Left forelimb (tissue), 1 donor: ENCODE results near the gene CLTC.
"Not testable (repeated sequence)": the region's sequence is repeated elsewhere in the genome, so short reads cannot be mapped to it uniquely, and the experiment has no call there.

Experiments used
- DNase-seq: peaks from one replicate; pipeline ENCODE4 v3.0.0-alpha.2; 2018; ENCODE audit warnings: low spot score

CLTC gene

DNA sequence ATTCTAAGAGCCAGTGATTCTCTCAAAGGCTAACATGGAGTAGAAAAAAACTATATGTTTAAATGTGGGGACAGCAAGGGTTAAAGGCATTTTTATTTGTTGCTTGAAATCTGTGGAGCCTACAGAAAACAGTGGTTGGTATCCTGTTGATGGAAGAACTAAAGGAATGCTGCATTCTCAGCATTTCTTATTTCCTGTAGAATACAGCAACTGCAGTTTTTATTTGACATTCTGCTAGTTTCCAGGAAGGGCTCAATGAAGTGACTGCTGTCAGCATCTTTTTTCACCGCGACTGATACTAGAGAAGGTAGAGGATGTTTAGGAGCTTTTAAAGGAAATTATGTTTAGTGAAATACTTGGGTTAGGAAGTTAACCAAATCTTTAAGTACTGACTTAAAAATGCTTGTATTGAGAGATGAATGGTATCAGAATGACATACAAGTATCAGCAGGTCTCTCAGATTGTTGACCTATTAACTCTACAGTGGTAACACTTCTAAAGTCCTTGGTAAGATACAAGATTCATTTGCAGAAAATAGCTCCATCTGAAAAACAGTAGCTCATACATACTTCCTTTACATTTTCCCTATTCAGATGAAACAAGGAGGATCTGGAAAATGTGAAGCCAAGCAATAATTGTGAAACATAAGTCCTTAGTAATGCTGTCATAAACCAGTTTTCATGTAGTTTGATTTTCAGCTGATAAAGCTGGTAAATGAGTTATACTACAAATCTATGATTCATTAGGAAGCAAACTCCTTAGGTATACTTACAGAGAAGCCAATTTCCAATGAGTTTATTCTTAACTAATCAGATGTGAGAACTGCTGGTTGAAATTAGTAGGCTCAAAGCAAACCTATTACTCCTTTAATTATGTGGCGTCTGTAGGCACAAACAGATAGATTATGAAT, 15.2 kb downstream of the CLTC start:
- DNase-seq, result no peak

DNA sequence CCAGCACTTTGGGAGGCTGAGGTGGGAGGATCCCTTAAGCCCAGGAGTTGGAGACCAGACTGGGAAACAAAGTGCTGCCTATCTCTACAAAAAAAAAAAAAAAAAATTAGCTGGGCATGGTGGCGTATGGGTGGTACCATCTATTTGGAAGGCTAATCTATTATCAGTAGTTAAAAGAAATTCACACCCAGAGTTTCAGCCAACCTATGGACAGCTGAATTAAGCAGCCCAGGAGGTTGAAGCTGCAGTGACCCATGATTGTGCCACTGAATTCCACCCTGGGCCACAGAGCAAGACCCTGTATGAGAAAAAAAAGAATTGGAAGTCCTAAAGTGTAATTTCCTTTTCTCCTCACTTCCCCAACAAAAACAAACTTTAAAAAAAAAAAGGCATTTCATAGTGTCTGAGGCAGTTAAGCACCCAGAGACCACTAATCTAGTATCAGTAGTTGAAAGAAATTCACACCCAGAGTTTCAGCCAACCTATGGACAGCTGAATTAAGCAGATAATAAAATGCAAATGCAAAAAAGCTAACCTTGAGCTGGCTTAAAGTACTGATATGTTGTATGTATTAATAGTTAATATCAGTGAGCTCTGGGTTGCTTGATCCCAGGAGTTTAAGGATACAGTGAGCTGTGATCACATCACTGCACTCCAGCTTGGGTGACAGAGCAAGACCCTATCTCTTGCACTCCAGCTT, 18.1 kb downstream of the CLTC start:
- no peak for DNase-seq

DNA sequence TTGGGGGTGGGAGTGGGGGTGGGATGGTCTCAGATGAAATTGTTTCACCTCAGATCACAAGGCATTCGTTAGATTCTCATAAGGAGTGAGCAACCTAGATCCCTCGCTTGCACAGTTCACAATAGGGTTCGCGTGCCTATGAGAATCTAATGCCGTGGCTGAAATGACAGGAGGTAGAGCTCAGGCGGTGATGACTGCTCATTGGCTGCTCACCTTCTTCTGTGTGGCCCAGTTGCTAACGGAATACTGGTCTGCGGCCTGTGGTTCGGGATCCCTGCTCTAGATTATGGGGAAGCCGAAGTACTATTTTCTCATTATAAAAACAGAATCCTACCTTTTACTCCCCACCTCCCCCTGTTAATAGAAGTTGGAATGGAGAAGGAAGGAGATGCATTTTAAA, 18.9 kb downstream of the CLTC start:
- no peak for DNase-seq

DNA sequence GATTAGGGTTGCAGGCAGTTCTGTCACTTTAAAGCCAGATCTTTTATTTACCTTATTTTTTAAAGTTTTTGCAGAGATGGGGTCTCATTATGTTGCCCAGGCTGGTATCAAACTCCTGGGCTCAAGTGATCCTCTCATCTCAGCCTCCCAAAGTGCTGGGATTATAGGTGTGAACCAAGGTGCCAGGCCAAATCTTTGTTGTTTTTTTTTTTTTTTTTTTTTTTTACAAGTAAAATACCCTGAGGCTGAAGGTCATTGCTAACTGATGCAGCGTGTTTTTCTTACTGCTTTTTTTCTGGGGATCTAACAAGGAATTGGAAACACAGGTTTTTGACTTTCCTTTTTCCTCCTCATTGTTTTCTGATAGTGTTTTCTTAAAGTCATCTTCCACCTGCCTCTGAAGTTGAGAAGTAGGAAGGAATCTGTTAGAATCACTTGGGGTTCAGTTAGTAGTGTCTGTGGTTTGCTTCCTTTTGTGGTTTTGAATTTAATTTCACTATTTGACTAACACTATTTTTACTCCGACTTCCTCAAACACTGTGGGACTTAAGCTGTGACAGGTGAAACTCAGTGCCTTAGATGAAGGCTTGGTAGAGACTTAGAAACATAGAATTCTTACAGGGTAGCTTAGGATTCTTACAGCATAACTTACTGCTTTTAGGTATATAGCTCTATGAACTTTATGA, 22.2 kb downstream of the CLTC start:
- no peak for DNase-seq

DNA sequence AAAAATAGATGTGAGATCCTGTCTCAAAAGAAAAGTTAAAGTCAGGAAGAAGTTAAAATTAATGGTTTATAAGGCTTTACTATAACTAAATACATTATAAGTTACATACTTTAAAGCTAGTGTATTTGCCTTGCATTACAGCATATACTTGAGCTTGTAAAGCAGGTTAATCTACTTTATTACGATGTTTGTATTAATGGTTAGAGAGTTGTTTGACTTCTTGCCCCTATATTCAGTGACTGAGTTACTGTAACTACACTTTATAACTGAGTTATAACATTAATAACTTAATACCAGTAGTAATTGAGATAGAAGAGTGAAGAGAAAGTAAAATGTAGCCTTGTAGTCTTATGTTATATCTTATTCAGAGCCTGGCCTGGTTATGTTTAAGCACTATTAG, 22.9 kb downstream of the CLTC start:
- no peak for DNase-seq

DNA sequence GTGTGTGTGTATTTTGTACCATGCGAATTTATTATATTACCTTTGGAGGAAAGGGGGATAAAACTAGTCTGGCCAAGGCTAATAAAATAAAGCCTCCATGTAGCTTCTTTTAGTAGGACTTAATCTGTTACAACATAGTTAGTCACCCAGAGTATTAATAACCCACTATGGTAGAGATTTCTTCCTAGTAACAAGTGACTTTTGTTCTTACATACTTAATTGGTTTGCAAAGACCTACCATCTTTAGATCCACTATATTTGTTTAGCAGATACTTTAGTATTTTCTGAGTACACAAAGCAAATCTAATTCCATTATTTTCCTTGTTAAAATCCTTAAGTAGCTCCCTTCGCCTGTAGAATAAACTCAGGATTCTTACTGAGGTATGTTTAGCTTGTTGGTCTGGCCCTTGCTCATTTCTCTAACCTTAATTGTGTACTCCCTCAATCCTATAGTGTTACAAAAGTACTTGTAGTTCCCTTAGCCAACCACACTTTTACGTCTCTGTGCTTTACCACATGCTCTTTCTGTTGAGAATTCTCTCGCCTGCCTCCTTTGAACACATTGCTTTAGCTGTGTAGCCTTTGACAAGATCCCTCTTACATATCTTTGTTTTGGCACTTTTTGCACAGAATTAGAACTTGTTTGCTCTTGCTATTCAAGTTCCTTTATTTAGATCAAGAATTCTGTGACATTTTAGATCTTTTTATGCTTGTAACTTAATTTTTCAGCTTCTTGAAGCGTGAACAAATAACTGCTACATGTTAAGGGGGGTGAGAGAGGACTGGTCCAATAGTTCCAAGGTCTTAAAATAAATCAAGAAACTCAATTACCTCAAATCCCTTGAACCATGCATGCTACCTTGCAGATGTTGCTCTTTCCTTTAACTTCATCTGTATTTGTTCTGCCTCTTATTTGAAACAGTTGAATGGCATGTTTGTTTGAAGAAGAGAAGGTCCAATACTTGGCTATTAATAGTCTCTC, 23.8 kb downstream of the CLTC start:
- DNase-seq, result no peak

DNA sequence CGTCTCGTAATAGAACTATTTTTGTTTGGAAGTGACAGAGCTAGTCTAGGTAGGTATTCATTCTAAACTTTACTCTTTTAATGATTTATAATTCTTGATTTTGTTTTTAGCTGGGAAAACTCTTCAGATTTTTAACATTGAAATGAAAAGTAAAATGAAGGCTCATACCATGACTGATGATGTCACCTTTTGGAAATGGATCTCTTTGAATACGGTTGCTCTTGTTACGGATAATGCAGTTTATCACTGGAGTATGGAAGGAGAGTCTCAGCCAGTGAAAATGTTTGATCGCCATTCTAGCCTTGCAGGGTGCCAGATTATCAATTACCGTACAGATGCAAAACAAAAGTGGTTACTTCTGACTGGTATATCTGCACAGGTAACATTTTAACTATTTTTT, 27.6 kb downstream of the CLTC start:
- no peak for DNase-seq

DNA sequence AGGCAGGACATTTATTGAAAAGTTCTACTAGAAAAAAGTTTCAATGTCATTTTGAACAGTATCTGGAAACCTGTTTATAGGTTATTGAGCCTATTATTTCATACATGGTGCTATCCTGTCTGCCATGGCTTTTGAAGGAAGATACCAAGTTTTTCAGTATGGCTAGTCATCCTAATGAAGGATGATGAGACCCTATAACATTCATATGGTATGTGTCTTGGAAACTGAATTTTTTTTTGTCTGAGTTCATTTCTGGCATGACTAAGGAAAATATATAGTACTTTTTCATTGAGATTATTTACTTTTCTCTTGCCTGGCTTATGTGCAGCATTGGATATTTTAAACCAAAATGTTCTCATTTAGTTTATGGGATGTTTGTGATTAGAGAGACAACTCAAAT, 30.2 kb downstream of the CLTC start:
- DNase-seq, result no peak

DNA sequence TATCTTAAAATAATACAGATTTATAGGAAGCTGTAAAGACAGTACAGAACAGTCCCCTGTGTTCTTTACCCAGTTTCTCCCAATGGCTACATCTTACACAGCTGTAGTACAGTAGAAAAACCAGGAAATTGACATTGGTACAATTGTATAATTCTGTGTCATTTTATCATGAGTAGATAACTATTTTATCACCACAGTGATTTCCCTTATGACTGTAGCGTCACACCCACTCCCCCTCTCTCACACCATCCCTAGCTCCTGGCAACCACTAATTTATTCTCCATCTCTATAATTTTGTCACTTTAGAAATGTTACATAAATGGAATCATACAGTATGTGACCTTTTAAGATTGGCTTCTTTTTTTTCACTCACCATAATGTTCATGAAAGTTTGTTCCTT, 30.9 kb downstream of the CLTC start:
- DNase-seq, result no peak

DNA sequence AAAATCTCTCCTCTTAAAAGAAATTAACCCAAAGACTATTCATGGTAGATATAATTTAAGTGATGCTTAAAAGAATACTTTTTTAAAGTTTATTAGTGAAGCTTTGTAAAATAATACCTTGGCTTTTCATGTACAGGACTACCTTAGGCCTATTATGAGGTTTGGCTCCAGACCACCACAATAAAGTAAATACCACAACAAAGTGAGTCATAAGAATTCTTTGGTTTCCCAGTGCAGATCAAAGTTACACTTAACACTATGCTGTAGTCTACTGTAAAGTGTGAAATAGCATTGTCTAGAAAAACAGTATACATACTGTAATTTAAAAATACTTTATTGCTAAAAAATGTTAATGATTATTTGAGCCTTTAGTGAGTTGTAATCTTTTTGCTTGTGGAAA, 31.7 kb downstream of the CLTC start:
- DNase-seq, result no peak

DNA sequence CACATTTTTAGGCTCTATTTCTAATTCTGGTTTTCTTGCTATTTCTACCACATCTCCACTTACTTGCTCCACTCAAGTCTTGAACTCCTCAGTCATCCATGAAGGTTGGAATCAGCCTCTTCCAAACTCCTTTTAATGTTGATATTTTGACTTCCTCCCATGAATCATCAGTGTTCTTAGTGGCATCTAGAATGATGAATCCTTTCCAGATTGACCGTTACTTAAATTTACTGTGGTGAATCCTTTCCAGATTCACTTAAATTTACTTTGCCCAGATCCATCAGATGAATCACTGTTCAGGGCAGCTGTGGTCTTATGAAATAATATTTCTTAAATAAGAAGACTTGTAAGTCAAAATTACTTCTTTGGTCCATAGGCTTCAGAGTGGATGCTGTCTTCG, 32.4 kb downstream of the CLTC start:
- DNase-seq, result no peak

DNA sequence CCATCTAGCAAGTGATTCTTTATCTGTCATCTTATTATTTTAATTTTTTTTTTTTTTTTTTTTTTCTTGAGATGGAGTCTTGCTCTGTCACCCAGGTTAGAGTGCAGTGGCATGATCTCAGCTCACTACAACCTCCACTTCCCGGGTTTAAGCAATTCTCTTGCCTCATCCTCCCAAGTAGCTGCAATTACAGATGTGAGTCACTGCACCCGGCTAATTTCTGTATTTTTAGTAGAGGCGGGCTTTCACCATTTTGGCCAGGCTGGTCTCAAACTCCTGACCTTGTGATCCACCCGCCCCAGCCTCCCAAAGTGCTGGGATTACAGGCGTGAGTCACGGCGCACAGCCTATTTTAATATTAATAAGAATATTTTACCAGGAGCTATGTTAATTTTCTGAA, 36.9 kb downstream of the CLTC start:
- not testable (repeated sequence) for DNase-seq

DNA sequence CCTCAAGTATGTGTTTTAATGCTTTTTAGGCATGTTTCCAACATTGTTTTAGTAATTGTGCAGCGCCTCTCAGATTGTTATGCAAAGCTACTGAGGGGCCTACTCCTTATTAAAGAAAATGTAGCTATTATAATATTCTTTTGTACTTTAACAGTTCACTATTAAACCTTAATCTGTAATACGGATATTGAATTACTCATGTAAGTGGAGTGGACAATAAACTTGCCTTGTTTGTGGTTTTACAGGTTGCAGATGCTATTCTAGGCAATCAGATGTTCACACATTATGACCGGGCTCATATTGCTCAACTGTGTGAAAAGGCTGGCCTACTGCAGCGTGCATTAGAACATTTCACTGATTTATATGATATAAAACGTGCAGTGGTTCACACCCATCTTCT, 46.5 kb downstream of the CLTC start:
- no peak for DNase-seq

DNA sequence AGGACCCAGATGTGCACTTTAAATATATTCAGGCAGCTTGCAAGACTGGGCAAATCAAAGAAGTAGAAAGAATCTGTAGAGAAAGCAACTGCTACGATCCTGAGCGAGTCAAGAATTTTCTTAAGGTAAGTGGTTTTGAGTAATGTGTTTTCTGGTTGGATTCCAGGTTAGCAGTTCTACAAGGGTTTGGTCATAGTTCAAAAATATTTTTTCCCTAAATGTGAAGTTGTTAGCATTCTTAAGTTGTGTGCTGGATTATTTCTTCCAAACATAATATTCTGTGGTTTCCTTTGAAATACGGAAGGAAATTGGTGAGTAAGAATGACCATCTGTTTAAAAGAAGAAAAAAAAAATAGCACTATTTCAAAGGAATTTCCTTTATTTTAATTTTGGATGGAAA, 49.1 kb downstream of the CLTC start:
- DNase-seq, result no peak

DNA sequence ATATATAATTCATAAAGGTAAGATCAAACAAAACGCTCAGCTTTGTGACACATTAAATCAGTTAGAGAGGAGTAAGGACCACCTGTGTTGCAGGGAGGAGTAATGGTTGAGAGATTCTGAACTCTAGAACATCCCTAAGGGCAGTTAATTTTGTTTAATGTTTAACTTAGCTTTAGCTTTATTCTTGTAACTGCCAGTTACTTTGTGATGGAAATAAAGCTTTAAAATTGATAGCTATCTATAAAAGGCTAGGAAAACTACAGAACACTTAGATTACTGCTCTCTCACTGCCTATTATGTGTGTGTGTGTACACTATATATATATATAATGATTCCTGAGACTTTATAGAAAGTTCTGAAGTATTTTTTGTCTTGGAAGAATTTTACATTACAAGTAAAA, 49.7 kb downstream of the CLTC start:
- no peak for DNase-seq

DNA sequence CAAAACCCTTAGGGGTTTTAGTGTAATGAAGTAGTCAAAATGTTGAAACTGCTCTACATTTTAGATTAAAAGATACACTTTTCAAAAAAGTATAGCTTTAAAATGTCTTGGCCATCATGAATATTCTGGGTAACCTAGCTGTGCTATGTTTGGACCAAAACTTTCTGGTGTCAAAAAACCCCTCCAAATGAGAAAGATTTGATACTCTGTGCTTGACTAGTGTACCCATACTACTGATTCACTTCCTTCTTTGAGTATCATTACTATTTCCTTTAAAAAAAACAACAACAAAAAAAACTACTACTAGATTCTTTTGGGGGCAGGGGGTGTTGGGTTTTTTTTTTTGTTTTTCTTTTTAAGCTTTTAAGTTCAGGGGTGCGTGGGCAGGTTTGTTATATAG, 50.2 kb downstream of the CLTC start:
- no peak for DNase-seq

DNA sequence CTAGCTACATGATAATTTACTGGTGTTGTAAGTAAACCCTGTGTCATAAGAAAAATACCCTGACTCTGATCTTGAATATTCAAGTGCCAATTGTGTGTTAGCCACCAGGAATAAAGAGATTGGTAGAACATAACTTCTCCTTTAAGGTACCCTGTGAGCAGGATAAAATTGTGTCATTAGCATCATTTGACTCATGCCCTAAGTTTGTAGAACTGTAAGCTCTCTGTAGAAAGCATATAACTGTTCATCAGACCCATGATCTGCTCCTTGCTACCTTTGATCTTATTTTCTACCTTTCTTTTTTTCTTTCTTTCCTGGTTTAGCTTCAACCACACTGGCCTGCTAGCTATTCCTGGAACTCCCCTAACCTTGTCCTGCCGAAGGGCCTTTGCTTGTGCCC, 51.7 kb downstream of the CLTC start:
- no peak for DNase-seq

DNA sequence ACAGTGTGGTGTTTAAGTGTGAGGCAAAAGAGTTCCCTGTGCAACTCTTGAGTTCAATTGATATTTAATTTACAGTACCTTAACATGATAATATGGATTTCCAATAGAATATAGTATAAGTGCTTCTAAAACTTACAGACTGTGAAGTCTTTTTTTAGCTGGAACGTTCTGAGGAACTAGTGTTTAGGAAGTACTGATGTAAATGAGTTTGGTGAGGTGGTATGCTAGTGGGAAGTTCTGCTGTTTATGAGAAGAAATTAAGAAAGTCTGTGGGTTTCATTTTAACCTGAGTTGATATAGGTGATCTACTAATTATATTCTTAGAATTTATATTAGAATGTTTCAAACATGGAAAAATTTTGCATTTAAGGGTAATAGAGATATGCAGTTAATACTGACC, 55.5 kb downstream of the CLTC start:
- no peak for DNase-seq

DNA sequence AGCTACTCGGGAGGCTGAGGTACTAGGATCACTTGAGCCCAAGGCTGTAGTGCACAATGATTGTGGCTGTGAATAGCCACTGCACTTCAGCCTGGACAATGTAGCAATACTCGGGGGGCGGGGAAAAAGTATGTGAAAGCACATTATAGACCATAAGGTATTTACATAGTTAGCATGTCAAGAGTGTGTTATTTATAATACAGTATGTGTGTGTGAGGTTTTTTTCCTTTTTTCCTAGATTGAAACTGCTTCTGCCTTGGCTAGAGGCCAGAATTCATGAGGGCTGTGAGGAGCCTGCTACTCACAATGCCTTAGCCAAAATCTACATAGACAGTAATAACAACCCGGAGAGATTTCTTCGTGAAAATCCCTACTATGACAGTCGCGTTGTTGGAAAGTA, 57.0 kb downstream of the CLTC start:
- DNase-seq, result no peak

DNA sequence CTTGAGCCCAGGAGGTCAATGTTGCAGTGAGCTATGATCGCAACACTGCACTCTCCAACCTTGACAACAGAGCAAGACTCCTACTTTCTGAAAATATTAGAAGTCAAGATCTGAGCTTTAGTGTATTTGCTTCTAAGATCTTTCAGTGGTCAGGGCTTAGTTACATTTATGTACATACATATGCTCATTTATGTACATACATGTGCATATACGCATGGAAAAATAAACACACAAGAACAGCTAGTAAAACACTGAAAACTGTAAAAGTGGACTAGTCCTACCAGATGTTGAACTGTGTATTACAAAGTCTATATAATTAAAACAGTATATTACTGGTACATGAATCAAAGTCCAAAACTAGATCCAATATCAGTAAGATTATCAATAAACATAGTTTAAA, 59.2 kb downstream of the CLTC start:
- DNase-seq, result no peak

DNA sequence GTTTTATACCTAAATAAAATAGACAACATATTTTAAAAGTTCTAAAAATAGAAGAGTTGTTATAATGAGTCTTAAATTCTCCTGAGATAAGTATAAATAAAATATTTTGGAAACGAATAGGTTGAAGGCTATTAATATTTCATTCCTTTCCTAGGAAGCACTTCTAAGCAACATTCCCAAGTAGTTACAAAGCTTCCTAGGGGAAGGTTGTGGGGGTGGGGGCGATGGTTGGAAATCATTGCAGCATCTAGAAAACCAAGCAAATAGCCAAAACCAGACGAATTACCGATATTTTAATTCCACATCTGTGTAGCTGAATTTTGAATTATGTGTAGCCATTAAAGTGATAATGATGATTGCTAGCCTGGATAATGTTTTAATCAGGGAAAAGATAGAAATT, 60.6 kb downstream of the CLTC start:
- DNase-seq, result no peak

DNA sequence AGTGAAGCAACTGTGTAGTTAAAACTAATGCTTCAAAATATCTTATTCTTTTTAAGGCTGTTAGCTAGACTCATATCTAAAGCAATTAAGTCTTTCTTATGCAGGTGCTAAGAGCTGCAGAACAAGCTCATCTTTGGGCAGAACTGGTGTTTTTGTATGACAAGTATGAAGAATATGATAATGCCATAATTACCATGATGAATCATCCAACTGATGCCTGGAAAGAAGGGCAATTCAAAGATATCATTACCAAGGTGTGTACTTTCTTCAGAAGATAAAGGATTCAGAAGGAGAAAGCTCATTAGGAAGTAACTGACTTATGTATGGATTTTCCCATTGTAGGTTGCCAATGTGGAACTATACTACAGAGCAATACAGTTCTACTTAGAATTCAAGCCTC, 63.6 kb downstream of the CLTC start:
- DNase-seq, result no peak
